ENCODE data around the gene F3. TPM values are rescaled to one million over a fixed set of nuclear protein-coding genes. Genes with fewer than 3 reads are reported as not detected.
A peak's percentile ranks its signal among the peaks of the same experiment; 100 is the strongest.

The F3 gene
- total and polyA plus RNA-seq, 4 donors, result 71.5 to 104 (median 85.2) TPM

GRCh38 chr1:94519351-94519750 is 22.2 kb downstream of the F3 start:
- Histone ChIP-seq H3K27me3 (ENCODE audit: control insufficient read depth, insufficient read depth, low read length) (no peaks in the 10 kb centered on the region), H3K27ac (ENCODE audit: low read depth, low read length) (no peak overlapping the region), H3K36me3 (ENCODE audit: control insufficient read depth, insufficient read depth, low read length) (no peaks in the 10 kb centered on the region), H3K9me3 (ENCODE audit: control insufficient read depth, insufficient read depth, low read length) (no peaks in the 10 kb centered on the region), H3K4me3 (ENCODE audit: low read depth, low read length) (no peak overlapping the region), H3K4me1 (ENCODE audit: control insufficient read depth, insufficient read depth, low read length) (no peaks in the 10 kb centered on the region)
- no CpG with 5 or more reads among the region's 2 CpGs for WGBS (ENCODE audit: insufficient coverage)
- peak in 1 of 6 donors; percentile 59 for DNase-seq (ENCODE audit: low read depth in 4 of 6, low spot score in 6 of 6)

- no peaks in the 10 kb centered on the region for H3K27me3 ChIP-seq (ENCODE audit: control insufficient read depth, insufficient read depth, low read length)
- no peak overlapping the region for H3K4me3 ChIP-seq (ENCODE audit: low read depth, low read length)
- no CpG with 5 or more reads among the region's 1 CpG for WGBS (ENCODE audit: insufficient coverage)
- no peak overlapping the region for H3K27ac ChIP-seq (ENCODE audit: low read depth, low read length)
- DNase-seq (ENCODE audit: low read depth in 4 of 6, low spot score in 6 of 6), result no peak
- no peaks in the 10 kb centered on the region for H3K9me3 ChIP-seq (ENCODE audit: control insufficient read depth, insufficient read depth, low read length)
- no peaks in the 10 kb centered on the region for H3K4me1 ChIP-seq (ENCODE audit: control insufficient read depth, insufficient read depth, low read length)
- no peaks in the 10 kb centered on the region for H3K36me3 ChIP-seq (ENCODE audit: control insufficient read depth, insufficient read depth, low read length)
Measured at GRCh38 chr1:94515296-94515947, 26.1 kb downstream of the F3 start.

GRCh38 chr1:94514095-94514727 is 27.3 kb downstream of the F3 start:
- Histone ChIP-seq H3K4me1 (ENCODE audit: control insufficient read depth, insufficient read depth, low read length) (no peaks in the 10 kb centered on the region), H3K4me3 (ENCODE audit: low read depth, low read length) (no peak overlapping the region), H3K9me3 (ENCODE audit: control insufficient read depth, insufficient read depth, low read length) (no peaks in the 10 kb centered on the region), H3K36me3 (ENCODE audit: control insufficient read depth, insufficient read depth, low read length) (no peaks in the 10 kb centered on the region), H3K27me3 (ENCODE audit: control insufficient read depth, insufficient read depth, low read length) (no peaks in the 10 kb centered on the region), H3K27ac (ENCODE audit: low read depth, low read length) (no peak overlapping the region)
- no CpG with 5 or more reads among the region's 2 CpGs for WGBS (ENCODE audit: insufficient coverage)
- DNase-seq (ENCODE audit: low read depth in 4 of 6, low spot score in 6 of 6), result peak in 2 of 6 donors; percentile 59 to 74

- no peak overlapping the region for H3K27ac ChIP-seq (ENCODE audit: low read depth, low read length)
- no peaks in the 10 kb centered on the region for H3K27me3 ChIP-seq (ENCODE audit: control insufficient read depth, insufficient read depth, low read length)
- no peak for DNase-seq (ENCODE audit: low read depth in 4 of 6, low spot score in 6 of 6)
- no peak overlapping the region for H3K4me3 ChIP-seq (ENCODE audit: low read depth, low read length)
- WGBS (ENCODE audit: insufficient coverage), result no CpG with 5 or more reads among the region's 2 CpGs
- H3K4me1 ChIP-seq (ENCODE audit: control insufficient read depth, insufficient read depth, low read length), result no peaks in the 10 kb centered on the region
- no peaks in the 10 kb centered on the region for H3K36me3 ChIP-seq (ENCODE audit: control insufficient read depth, insufficient read depth, low read length)
- no peaks in the 10 kb centered on the region for H3K9me3 ChIP-seq (ENCODE audit: control insufficient read depth, insufficient read depth, low read length)
Measured at GRCh38 chr1:94512816-94513215, 28.7 kb downstream of the F3 start.

- no peak overlapping the region for H3K27ac ChIP-seq (ENCODE audit: low read depth, low read length)
- no peaks in the 10 kb centered on the region for H3K4me1 ChIP-seq (ENCODE audit: control insufficient read depth, insufficient read depth, low read length)
- no peaks in the 10 kb centered on the region for H3K9me3 ChIP-seq (ENCODE audit: control insufficient read depth, insufficient read depth, low read length)
- H3K27me3 ChIP-seq (ENCODE audit: control insufficient read depth, insufficient read depth, low read length), result no peaks in the 10 kb centered on the region
- DNase-seq (ENCODE audit: low read depth in 4 of 6, low spot score in 6 of 6), result no peak
- no peak overlapping the region for H3K4me3 ChIP-seq (ENCODE audit: low read depth, low read length)
- 100% methylated on average over 1 of the region's 1 CpG for WGBS (ENCODE audit: insufficient coverage)
- H3K36me3 ChIP-seq (ENCODE audit: control insufficient read depth, insufficient read depth, low read length), result no peaks in the 10 kb centered on the region
Measured at GRCh38 chr1:94504601-94505000, 37.0 kb downstream of the F3 start.

GRCh38 chr1:94503153-94503552 is 38.4 kb downstream of the F3 start:
- H3K36me3 ChIP-seq (ENCODE audit: control insufficient read depth, insufficient read depth, low read length), result no peaks in the 10 kb centered on the region
- H3K27me3 ChIP-seq (ENCODE audit: control insufficient read depth, insufficient read depth, low read length), result no peaks in the 10 kb centered on the region
- H3K9me3 ChIP-seq (ENCODE audit: control insufficient read depth, insufficient read depth, low read length), result no peaks in the 10 kb centered on the region
- no peak for DNase-seq (ENCODE audit: low read depth in 4 of 6, low spot score in 6 of 6)
- H3K4me1 ChIP-seq (ENCODE audit: control insufficient read depth, insufficient read depth, low read length), result no peaks in the 10 kb centered on the region
- no peak overlapping the region for H3K4me3 ChIP-seq (ENCODE audit: low read depth, low read length)
- H3K27ac ChIP-seq (ENCODE audit: low read depth, low read length), result no peak overlapping the region
- WGBS (ENCODE audit: insufficient coverage), result 64% methylated on average over 1 of the region's 4 CpGs

- Histone ChIP-seq H3K36me3 (ENCODE audit: control insufficient read depth, insufficient read depth, low read length) (no peaks in the 10 kb centered on the region), H3K4me3 (ENCODE audit: low read depth, low read length) (no peak overlapping the region)
- WGBS (ENCODE audit: insufficient coverage), result 95% methylated on average over 2 of the region's 4 CpGs
Measured at GRCh38 chr1:94501935-94502334, 39.6 kb downstream of the F3 start.

GRCh38 chr1:94501426-94501825 is 40.1 kb downstream of the F3 start:
- no peaks in the 10 kb centered on the region for H3K4me1 ChIP-seq (ENCODE audit: control insufficient read depth, insufficient read depth, low read length)
- no CpG with 5 or more reads among the region's 2 CpGs for WGBS (ENCODE audit: insufficient coverage)
- H3K36me3 ChIP-seq (ENCODE audit: control insufficient read depth, insufficient read depth, low read length), result no peaks in the 10 kb centered on the region
- DNase-seq (ENCODE audit: low read depth in 4 of 6, low spot score in 6 of 6), result no peak
- no peaks in the 10 kb centered on the region for H3K9me3 ChIP-seq (ENCODE audit: control insufficient read depth, insufficient read depth, low read length)
- H3K27ac ChIP-seq (ENCODE audit: low read depth, low read length), result no peak overlapping the region
- no peaks in the 10 kb centered on the region for H3K27me3 ChIP-seq (ENCODE audit: control insufficient read depth, insufficient read depth, low read length)
- no peak overlapping the region for H3K4me3 ChIP-seq (ENCODE audit: low read depth, low read length)

More at GRCh38 chr1:94501935-94502334, 39.6 kb downstream of the F3 start:
- Histone ChIP-seq H3K4me1 (ENCODE audit: control insufficient read depth, insufficient read depth, low read length) (no peaks in the 10 kb centered on the region), H3K27ac (ENCODE audit: low read depth, low read length) (no peak overlapping the region), H3K9me3 (ENCODE audit: control insufficient read depth, insufficient read depth, low read length) (no peaks in the 10 kb centered on the region), H3K27me3 (ENCODE audit: control insufficient read depth, insufficient read depth, low read length) (no peaks in the 10 kb centered on the region)
- peak in 1 of 6 donors; percentile 20 for DNase-seq (ENCODE audit: low read depth in 4 of 6, low spot score in 6 of 6)

- 92% methylated on average over 2 of the region's 2 CpGs for WGBS (ENCODE audit: insufficient coverage)
- no peak for DNase-seq (ENCODE audit: low read depth in 4 of 6, low spot score in 6 of 6)
- H3K4me1 ChIP-seq (ENCODE audit: control insufficient read depth, insufficient read depth, low read length), result no peaks in the 10 kb centered on the region
- no peaks in the 10 kb centered on the region for H3K27me3 ChIP-seq (ENCODE audit: control insufficient read depth, insufficient read depth, low read length)
- H3K36me3 ChIP-seq (ENCODE audit: control insufficient read depth, insufficient read depth, low read length), result peaks cover 3% of the 10 kb centered on the region
- no peak overlapping the region for H3K4me3 ChIP-seq (ENCODE audit: low read depth, low read length)
- no peak overlapping the region for H3K27ac ChIP-seq (ENCODE audit: low read depth, low read length)
- H3K9me3 ChIP-seq (ENCODE audit: control insufficient read depth, insufficient read depth, low read length), result no peaks in the 10 kb centered on the region
Measured at GRCh38 chr1:94496076-94496755, 45.3 kb downstream of the F3 start.

Measured in spinal cord (tissue), 10 donors.